Right lobe of liver (tissue), 6 donors: ENCODE data around the gene PNKP. TPM values are rescaled to one million over a fixed set of nuclear protein-coding genes. Genes with fewer than 3 reads are reported as not detected.

Experiments used
- ATAC-seq, 4 donors: fragments of 200-7000 bp; cut with Tn5 transposase; one replicate each; pipeline ENCODE4 v1.9.1; 2020; ENCODE audit warnings: mild to moderate bottlenecking in 4 of 4, moderate library complexity in 4 of 4
- DNase-seq, 3 donors: peaks; one replicate each; pipeline ENCODE4 v3.0.0-alpha.2; 2020
- H3K27ac ChIP-seq, 3 donors: fragments of 200-600 bp; one replicate each; pipeline ENCODE4 v1.8.0; 2022
- H3K27me3 ChIP-seq, 2 donors: fragments of 200-600 bp; one replicate each; pipeline ENCODE4 v1.8.0; 2022
- H3K36me3 ChIP-seq, 4 donors: fragments of 200-600 bp; sonication (generic) in 1 of 4; one replicate each; pipeline versions ENCODE4 v1.5.1 to v1.8.0; 2017 to 2022; ENCODE audit warnings: control low read depth in 1 of 4
- H3K4me1 ChIP-seq, 4 donors: fragments of 200-600 bp; sonication (generic) in 1 of 4; one replicate each; pipeline versions ENCODE4 v1.5.1 to v1.8.0; 2017 to 2022; ENCODE audit warnings: control low read depth in 1 of 4
- H3K4me3 ChIP-seq, 3 donors: fragments of 200-600 bp; one replicate each; pipeline ENCODE4 v1.8.0; 2022
- H3K9me3 ChIP-seq, 4 donors: fragments of 200-600 bp; sonication (generic) in 1 of 4; one replicate each; pipeline versions ENCODE4 v1.5.1 to v1.8.0; 2017 to 2022; ENCODE audit warnings: control low read depth in 1 of 4
- CTCF ChIP-seq, 4 donors: fragments of 200-600 bp in 3 of 4; fragments of 450-650 bp in 1 of 4; IDR thresholded peaks; one replicate each; pipeline versions ENCODE4 v1.5.1 to v1.8.0; 2016 to 2022; ENCODE audit warnings: antibody characterized with exemption in 4 of 4, mild to moderate bottlenecking in 2 of 4
- POLR2A ChIP-seq: fragments of 450-650 bp; IDR thresholded peaks from one replicate; pipeline ENCODE4 v1.6.1; 2017; ENCODE audit warnings: antibody characterized with exemption, mild to moderate bottlenecking
- WGBS: methylation state at CpG from one replicate; pipeline ENCODE4 v1.1.6; 2018; ENCODE audit warnings: low coverage, low lambda C conversion rate; ENCODE audit not compliant: insufficient coverage; ENCODE audit errors: missing lambda C conversion rate; 5-methylcytosine and 5-hydroxymethylcytosine counted together
- intact Hi-C, 2 donors: fragments of 100-400 bp; cut with DNase I; formaldehyde crosslinking; loops; one replicate each; pipeline versions ENCODE4 v1.11.2 to v1.14.1; 2022
- total RNA-seq, 6 experiments: library from RNA; depleted of rRNA in 2 of 6; stranded (reverse); fragments of >200 nt in 2 of 6; fragmentation: NEBNext Ultra II Directional in 3 of 6; extraction: Animal tissue kit (Norgen Biotek cat#: 25700) in 3 of 6; gene quantifications; one replicate each; pipeline versions ENCODE4 v1.1.0 to v1.2.4, GENCODE V29; 2016 to 2023
- donor health status: DM: no; HTN: yes; CAD: no.
- donor health status: DM: no; HTN: no; CAD: no.
- donor health status: DM: no; HTN: no; CAD: no.
- donor health status: DM: no; HTN: yes; CAD: no.
- donor health status: DM: no; HTN: yes; CAD: no.

Gene PNKP
- total RNA-seq, 6 experiments from 2014 or later: 21.0 to 37.5 (median 27.9) TPM

- Histone ChIP-seq H3K4me3 (no peak overlapping the region), H3K36me3 (no peaks in the 10 kb centered on the region), H3K9me3 (no peaks in the 10 kb centered on the region), H3K27ac (no peak overlapping the region), H3K27me3 (no peaks in the 10 kb centered on the region), H3K4me1 (peaks cover 0 to 5% (median 0%) of the 10 kb centered on the region in 4 donors)
- intact Hi-C loops: no loop called here
- ATAC-seq: no peak
- WGBS: 87% methylated on average over 3 of the region's 17 CpGs
- no peak for DNase-seq
- TF ChIP-seq CTCF (IDR thresholded peaks at IDR 0.05): no peak
- TF ChIP-seq POLR2A: no peak
These were observed 27.6 kb upstream of the PNKP start for GRCh38 chr19:49894879-49895565.

- H3K27me3 ChIP-seq: no peaks in the 10 kb centered on the region
- ATAC-seq (no peak), DNase-seq (no peak)
- WGBS: 86% methylated on average over 4 of the region's 18 CpGs
- H3K27ac ChIP-seq: no peak overlapping the region
- TF ChIP-seq POLR2A: no peak
- no peak for TF ChIP-seq CTCF (IDR thresholded peaks at IDR 0.05)
- intact Hi-C loops: no loop called here
- H3K9me3 ChIP-seq: no peaks in the 10 kb centered on the region
- H3K4me3 ChIP-seq: no peak overlapping the region
- H3K36me3 ChIP-seq: no peaks in the 10 kb centered on the region
- peaks cover 0 to 7% (median 0%) of the 10 kb centered on the region in 4 donors for H3K4me1 ChIP-seq
These were observed 26.8 kb upstream of the PNKP start for GRCh38 chr19:49894011-49894664.

GRCh38 chr19:49892716-49893115 is 25.3 kb upstream of the PNKP start:
- Histone ChIP-seq H3K4me1 (peaks cover 0 to 7% (median 0%) of the 10 kb centered on the region in 4 donors), H3K27me3 (no peaks in the 10 kb centered on the region), H3K27ac (no peak overlapping the region), H3K9me3 (no peaks in the 10 kb centered on the region), H3K36me3 (no peaks in the 10 kb centered on the region), H3K4me3 (no peak overlapping the region)
- TF ChIP-seq CTCF (IDR thresholded peaks at IDR 0.05) (no peak), POLR2A (no peak)
- intact Hi-C loops: no loop called here
- DNase-seq (no peak), ATAC-seq (no peak)
- WGBS: no CpG with 5 or more reads among the region's 1 CpG

GRCh38 chr19:49891393-49891792 is 24.0 kb upstream of the PNKP start:
- 91% methylated on average over 10 of the region's 17 CpGs for WGBS
- no peak overlapping the region for H3K27ac ChIP-seq
- H3K27me3 ChIP-seq: no peaks in the 10 kb centered on the region
- TF ChIP-seq POLR2A (no peak), CTCF (IDR thresholded peaks at IDR 0.05) (no peak)
- H3K9me3 ChIP-seq: no peaks in the 10 kb centered on the region
- no peaks in the 10 kb centered on the region for H3K36me3 ChIP-seq
- no peak for DNase-seq
- ATAC-seq: no peak
- H3K4me3 ChIP-seq: no peak overlapping the region
- peaks cover 0 to 7% (median 0%) of the 10 kb centered on the region in 4 donors for H3K4me1 ChIP-seq
- intact Hi-C loops: no loop called here
